ENCODE results near the gene TTR.

Gene TTR

GRCh38 chr18:31591628-31592027 is at the start of gene TTR:
Gene TTR (plus strand): TSS chr18:31591877. CDS start chr18:31591903, 26 bp downstream.
- no peak for DNase-seq (ENCODE audit: low read depth in 2 of 3, low spot score in 1 of 3)

- no peak for DNase-seq (ENCODE audit: low read depth in 2 of 3, low spot score in 1 of 3)
Observed at GRCh38 chr18:31546476-31546875, 45.2 kb upstream of the TTR start.

- DNase-seq (ENCODE audit: low read depth in 2 of 3, low spot score in 1 of 3): no peak
Observed at GRCh38 chr18:31548853-31549252, 42.8 kb upstream of the TTR start.

GRCh38 chr18:31549416-31549815 is 42.3 kb upstream of the TTR start:
- DNase-seq (ENCODE audit: low read depth in 2 of 3, low spot score in 1 of 3): no peak

GRCh38 chr18:31551883-31552282 is 39.8 kb upstream of the TTR start:
- no peak for DNase-seq (ENCODE audit: low read depth in 2 of 3, low spot score in 1 of 3)

- no peak for DNase-seq (ENCODE audit: low read depth in 2 of 3, low spot score in 1 of 3)
Observed at GRCh38 chr18:31553800-31554199, 37.9 kb upstream of the TTR start.

GRCh38 chr18:31554776-31555175 is 36.9 kb upstream of the TTR start:
- no peak for DNase-seq (ENCODE audit: low read depth in 2 of 3, low spot score in 1 of 3)

- peak; percentile 4 to 63 (median 8) for DNase-seq (ENCODE audit: low read depth in 2 of 3, low spot score in 1 of 3)
Observed at GRCh38 chr18:31555971-31556747, 35.5 kb upstream of the TTR start.

- DNase-seq (ENCODE audit: low read depth in 2 of 3, low spot score in 1 of 3): no peak
Observed at GRCh38 chr18:31557446-31557845, 34.2 kb upstream of the TTR start.

- no peak for DNase-seq (ENCODE audit: low read depth in 2 of 3, low spot score in 1 of 3)
Observed at GRCh38 chr18:31558567-31558966, 33.1 kb upstream of the TTR start.

GRCh38 chr18:31562726-31563125 is 29.0 kb upstream of the TTR start:
- DNase-seq (ENCODE audit: low read depth in 2 of 3, low spot score in 1 of 3): no peak

- no peak for DNase-seq (ENCODE audit: low read depth in 2 of 3, low spot score in 1 of 3)
Observed at GRCh38 chr18:31563778-31564177, 27.9 kb upstream of the TTR start.

- DNase-seq (ENCODE audit: low read depth in 2 of 3, low spot score in 1 of 3): no peak
Observed at GRCh38 chr18:31565345-31565744, 26.3 kb upstream of the TTR start.

- DNase-seq (ENCODE audit: low read depth in 2 of 3, low spot score in 1 of 3): no peak
Observed at GRCh38 chr18:31565782-31566512, 25.7 kb upstream of the TTR start.

GRCh38 chr18:31566576-31567306 is 24.9 kb upstream of the TTR start:
- no peak for DNase-seq (ENCODE audit: low read depth in 2 of 3, low spot score in 1 of 3)

- DNase-seq (ENCODE audit: low read depth in 2 of 3, low spot score in 1 of 3): no peak
Observed at GRCh38 chr18:31572368-31572767, 19.3 kb upstream of the TTR start.

- DNase-seq (ENCODE audit: low read depth in 2 of 3, low spot score in 1 of 3): no peak
Observed at GRCh38 chr18:31573051-31573450, 18.6 kb upstream of the TTR start.

GRCh38 chr18:31574359-31574758 is 17.3 kb upstream of the TTR start:
- DNase-seq (ENCODE audit: low read depth in 2 of 3, low spot score in 1 of 3): no peak

- no peak for DNase-seq (ENCODE audit: low read depth in 2 of 3, low spot score in 1 of 3)
Observed at GRCh38 chr18:31575515-31576257, 16.0 kb upstream of the TTR start.

- no peak for DNase-seq (ENCODE audit: low read depth in 2 of 3, low spot score in 1 of 3)
Observed at GRCh38 chr18:31576670-31577069, 15.0 kb upstream of the TTR start.

GRCh38 chr18:31577195-31577594 is 14.5 kb upstream of the TTR start:
- DNase-seq (ENCODE audit: low read depth in 2 of 3, low spot score in 1 of 3): no peak

Measured in stimulated activated CD4-positive, alpha-beta T cell treated with anti-CD3 and anti-CD28 coated beads, Interleukin-12 subunit alpha, Interleukin-12 subunit beta, amount 100 ng/mL, for 48 hours (primary cell).